Activated CD8-positive, alpha-beta memory T cell treated with anti-CD3 and anti-CD28 coated beads, Interleukin-2, amount 50 U/mL, for 24 hours (primary cell): ENCODE data around the gene SNCA.

ENCODE experiments used
- DNase-seq: peaks from one replicate; pipeline ENCODE4 v3.0.0-alpha.2; 2020; ENCODE audit errors: extremely low read depth

The SNCA gene

DNA sequence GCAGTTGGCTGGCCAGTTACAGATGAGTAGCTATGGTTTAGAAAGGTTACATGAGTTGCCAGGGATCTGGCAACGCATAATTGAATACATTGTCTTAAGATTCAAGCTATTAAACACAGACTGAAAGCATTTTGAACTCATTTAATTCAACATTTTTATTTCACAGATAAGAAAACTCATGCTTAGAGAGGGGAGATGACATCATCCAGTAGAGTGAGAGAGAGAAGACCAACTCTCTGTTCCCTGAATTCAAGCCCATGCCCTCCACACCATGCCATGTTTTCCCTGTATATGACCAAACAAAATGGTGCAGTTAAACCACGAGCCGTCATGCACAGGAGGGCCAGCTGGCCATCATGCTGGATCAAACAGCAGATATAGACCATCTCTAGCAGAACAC, 22.6 kb downstream of the SNCA start:
- no peak for DNase-seq

DNA sequence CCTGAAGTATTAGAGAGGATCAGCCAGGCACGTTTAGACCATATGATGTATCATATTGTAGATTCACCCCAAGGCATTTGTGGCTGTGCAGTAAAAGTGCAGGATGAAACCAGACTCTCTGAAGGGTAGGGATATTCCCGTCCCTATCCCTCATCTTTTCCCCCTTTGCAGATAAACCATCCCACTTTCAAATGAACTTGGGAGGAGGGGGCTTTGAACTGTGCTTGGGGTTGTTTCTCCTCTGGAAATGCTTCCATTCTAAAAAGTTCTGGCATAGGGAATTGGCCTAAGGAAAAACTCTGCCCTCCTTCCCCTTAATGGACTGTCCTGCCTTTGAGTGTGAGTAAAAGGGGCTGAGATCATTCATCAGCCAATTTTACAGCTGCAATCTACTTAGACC, 23.8 kb downstream of the SNCA start:
- no peak for DNase-seq

DNA sequence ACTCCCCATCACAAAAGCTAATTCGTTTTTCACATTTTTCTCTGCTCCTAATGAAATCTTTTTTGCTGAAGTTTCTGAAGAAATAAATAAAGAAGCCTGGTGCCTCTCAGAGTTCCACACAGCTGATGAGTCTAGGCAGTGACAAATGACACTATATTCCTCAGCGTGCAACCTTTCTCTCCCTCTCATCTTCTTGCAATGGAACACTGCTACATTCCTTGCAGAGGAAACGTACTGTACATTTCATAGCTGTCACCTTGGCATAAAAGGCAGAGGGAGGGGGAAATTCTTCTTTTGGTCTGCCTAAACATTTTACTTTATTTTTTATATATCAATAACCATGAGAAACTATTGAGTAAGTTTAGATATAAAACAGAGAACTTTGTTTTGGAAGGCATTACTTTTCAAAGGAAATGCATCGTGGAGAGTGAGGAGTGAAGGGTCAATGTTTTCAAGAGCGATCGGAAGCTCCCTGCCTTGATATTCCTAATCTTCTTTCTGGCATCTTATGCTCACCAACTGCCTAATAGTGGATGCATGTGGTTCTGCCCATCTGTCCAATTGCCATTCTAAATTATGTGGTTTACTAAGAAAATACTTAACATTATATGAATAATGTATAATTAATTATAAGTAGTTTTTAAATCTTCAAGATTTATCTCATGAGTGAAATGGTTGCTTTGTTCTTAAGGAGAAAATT, 29.4 kb downstream of the SNCA start:
- no peak for DNase-seq

DNA sequence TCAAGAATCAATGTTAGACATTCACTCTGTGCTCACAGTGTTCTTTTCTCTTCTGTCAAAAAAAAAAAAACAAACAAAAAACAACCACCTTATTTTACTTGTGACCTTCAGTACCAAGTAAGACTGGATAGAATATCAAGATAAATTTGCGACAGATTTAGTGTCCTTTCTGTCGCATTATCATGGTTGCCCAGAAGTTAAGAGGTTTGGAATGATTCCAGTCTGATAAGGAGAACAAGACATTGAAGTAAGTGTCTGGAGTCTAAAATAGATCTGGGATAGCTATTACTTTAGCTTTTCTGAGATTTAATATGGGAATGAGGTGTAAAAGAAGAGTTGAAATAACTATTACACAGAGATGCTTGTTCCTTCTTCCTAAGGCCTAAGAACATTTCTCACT, 31.7 kb downstream of the SNCA start:
- DNase-seq = no peak

DNA sequence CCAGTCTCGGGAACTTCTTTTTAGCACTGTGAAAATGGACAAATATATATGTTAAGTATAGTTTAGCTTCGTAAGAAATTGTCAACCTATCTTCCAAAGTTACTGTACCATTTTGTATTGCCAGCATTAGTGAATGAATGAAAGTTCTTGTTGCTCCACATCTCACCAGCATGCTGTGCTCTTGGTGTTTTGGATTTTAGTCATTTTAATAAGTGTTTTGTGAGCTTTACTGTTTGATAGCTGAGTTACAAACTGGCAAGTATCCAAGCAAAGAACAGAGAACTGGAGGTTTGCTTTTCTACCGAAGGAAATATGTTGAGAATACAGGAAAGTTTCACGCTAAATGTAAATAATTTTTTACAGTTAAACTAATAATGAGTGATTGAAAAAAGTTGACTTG, 33.0 kb downstream of the SNCA start:
- no peak for DNase-seq

DNA sequence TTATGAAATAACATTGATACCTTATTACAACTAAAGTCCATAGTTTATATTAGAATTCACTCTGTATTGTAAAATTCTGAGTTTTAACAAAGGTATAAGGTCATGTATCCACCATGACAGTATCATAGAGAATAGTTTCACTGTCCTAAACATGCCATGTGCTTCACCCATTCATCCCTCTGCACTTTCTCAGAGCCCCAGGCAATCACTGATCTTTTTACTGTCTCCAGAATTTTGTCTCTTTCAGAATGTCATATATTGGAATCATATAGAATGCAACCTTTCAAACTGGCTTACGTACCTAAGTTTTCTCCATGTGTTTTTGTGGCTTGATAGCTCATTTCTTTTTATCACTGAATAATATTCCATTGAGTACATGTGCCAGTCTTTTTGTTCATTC, 33.9 kb downstream of the SNCA start:
- no peak for DNase-seq

DNA sequence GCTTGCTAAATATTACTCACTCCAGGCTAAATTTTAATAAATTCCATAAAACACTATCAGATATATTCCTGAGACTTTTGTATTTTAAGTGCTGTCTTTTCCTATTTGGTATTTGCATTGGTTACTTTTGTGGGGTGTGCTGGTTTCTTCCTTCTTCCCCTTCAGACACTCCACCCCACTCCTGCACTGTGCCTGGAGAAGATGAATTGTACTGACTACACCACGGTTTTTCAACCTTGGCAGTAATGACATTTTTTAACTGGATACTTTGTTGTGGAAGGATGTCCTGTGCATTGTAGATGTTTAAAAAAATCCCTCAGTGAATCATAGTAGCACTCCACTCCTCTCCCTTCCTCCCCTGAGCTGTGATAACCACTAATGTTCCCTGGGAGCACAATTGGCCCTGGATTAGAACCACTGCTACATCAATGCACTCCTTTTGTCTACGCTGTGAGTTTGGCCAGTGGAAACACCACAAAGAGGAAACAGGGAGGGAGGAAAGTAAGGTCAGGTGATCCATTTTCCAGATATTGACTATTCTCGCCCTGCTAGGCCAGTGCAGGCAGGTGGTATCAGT, 36.3 kb downstream of the SNCA start:
- no peak for DNase-seq

DNA sequence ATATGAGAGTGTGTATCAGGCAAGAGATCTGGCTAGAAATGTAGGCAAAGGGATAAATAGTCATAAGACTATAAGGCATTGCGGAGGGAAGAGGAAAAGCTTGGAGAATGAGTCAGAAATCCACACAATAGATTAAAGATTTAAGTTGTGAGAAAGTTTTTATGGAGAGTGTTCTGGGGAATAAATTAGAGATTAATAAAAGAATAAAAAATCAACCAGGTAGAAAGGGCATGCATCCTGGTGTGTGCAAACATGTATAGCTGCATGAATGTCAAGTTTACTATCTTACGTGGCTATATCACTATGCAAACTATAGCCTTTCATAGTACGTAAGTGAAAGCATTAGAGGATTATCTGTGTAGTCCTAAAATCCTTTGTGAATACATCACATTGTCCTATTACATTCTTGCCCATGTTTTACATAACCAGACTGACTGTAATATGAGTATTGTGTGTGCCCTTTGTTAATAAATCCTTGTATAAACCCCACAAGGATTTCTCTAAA, 36.9 kb downstream of the SNCA start:
- DNase-seq = no peak

DNA sequence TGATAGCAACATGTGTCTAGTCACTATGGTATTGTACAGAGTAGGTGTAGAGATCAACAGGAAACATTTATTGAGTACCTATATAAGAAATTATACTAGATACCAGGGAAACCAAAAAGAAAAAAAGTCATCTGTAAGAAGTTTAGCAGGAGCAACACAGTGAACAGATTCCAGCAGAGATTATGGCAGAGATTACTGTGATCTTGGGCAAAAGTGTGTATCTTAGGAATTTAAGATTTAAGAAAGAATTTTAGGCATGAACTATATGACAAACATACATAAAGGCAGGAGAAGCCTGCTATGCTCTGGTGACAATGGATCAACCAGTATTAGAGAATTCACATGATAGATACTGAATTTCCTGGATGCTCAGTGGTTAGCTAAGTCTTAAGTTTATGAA, 37.9 kb downstream of the SNCA start:
- DNase-seq = no peak

DNA sequence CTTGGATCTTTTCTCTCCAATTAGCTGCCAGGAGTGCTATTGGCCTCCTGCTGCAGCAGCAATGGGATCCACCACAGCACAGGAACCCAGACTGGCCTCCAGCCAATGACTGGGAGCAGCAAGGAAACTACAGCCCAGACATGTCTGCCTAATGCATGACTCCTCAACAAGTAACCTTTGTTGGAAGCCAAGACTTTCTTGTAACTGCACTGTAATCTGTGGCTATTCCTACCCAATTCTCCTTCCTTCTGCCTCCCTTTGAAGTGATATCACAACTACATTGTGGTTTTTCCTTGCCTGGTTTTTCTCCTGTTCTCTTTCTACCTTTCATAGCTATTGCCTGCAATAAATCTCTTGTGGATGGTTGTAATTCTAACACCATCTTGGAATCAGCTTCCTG, 39.8 kb downstream of the SNCA start:
- no peak for DNase-seq

DNA sequence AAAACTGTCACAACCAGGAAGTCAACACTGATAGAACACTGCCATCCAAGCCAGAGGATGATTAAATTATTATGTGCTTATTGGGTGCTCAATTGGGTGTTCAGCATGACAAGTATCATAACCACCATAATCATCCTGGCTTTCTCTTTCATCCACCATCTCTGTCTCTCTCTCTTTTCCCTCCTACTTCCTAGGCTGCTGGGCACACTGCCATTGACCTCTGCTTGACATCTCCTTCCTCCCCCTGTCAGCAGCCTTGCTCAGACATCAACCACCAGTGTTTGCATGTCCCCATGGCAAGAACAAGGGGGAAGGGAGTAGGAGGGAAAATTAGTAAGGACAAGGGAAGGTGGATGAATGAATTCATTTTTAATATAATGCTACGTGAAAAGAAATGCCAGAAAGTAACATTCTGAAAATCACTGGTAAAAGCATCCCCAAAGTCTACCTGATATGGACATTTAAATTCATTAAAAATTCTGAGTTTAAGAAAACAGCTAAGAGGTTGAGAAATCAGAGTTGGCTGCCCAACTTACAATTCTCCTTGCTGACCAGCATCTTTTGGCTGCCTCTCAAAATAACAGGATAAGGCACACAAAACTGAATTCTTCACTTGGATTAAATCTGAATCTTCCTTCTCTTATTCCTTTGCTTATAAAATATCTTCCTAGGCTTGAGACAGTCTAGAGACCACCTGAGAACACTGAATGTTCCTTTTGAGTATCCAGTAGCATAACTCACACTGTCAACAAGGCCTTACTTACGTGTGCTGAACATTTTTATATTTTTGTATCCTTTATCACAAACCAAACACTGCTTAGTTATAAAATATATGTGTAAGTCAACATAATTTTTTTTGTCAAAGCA, 48.5 kb downstream of the SNCA start:
- no peak for DNase-seq

DNA sequence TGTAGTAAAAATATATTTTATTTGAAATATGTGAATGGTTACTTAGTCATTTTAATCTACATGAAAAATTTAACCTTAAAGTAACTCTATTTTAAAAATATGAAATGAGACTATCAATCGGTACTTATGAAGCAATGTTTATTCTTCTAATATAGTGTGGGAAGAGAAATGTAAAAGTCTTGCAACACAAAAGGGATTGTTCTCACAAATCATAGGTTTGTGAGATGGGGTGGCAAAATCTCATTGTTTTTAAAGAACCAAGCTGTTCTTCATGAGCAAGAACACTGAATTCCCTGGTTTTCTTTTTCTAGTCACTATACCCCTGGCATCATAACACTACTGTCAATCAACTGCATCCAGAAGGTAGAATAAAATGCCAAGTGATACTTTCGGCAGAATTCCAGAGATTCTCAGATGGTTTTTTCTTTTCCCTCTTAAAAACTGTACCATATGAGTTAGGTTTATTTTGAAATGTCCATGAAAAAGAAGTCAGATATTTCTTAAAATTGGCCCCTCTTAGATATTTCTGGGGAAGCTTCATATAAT, 52.2 kb downstream of the SNCA start:
- DNase-seq = no peak

DNA sequence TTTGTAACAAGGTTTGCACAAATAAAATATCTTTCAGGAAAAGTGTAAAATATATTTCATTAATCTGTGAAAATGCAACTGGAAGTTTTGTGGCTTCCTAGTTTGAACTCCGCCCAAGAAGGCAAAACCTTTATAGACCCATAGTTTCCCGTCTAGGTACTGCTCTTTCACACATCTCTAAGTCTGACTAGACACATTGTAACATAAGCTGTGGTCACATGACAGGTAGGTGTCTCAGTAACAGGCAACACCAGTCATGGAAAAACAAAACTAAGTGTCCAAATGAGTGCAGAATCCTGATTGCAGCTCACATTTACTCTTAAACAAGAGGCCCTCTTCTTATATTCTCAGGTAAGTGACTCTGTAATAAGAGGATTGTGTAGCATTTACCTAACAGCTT, 55.6 kb downstream of the SNCA start:
- DNase-seq = no peak

DNA sequence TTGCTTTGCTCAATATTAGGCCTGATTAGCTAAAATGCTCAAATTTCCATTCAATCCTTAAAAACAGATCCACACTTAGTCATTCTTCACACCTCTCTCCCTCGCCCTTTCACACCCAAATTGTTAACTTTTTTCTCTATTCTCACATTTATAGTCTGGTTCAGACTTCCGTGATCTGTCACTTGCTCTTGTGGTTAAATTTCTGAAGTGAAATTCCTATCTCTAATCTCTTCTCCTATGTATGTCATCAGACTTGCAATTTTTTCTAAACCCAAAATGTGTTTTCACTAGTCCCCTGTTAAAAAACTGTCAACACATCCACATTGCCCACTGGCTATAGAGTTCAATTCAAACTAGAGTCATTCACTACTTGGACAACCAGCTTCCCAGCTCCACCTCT, 63.2 kb downstream of the SNCA start:
- DNase-seq = no peak

DNA sequence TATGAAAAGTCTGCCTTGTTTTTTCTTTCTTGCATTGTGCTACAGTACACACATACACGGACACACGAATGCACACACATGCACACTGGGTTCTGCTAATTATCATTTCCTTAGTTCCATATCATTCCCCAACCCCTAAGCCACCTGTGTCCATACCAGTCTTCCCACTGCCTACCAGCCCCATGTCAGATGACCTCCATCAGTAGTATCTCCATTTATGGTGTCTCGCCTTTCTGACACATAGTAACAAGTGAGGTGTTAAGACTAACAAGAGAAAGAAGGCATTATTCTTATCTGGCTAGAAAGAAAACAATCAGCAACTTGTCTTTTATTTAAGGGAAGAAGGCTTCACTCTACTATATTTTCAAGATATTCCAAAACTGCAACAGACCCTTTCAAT, 67.1 kb downstream of the SNCA start:
- DNase-seq = no peak

DNA sequence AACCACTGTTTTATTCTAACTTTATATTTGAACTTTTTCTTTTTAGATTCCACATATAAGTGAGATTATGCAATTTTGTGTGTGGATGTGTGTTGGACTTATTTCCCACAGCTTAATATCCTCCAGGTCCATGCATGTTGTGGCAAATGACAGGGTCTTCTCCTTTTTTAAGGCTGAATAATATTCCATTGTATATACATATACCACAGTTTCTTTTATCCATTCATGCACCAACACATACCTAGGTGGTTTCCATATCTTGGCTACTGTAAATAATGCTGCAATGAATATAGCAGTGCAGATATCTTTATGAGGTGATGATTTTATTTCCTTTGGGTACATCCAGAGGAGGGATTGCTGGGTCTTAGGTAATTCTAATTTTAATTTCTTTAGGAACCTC, 69.0 kb downstream of the SNCA start:
- DNase-seq = no peak

DNA sequence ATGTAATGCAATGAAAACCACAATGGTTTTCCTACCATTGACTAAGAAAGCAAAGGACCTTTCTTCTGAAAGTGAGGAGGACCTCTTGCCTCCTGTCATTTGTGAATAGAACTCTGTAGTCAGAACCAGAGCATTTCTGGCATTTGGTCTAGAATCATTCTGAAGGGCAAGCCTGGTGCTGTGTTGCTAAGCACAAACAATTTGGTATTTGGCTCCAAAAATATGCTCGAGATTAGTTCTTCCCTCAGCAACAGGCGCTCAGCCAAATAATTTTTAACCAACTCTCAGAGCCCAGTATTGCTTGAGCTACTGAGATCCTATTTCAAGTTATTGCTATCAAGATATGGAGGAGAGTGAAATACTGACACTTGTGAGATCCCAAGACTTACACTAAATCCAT, 71.0 kb downstream of the SNCA start:
- DNase-seq = no peak

DNA sequence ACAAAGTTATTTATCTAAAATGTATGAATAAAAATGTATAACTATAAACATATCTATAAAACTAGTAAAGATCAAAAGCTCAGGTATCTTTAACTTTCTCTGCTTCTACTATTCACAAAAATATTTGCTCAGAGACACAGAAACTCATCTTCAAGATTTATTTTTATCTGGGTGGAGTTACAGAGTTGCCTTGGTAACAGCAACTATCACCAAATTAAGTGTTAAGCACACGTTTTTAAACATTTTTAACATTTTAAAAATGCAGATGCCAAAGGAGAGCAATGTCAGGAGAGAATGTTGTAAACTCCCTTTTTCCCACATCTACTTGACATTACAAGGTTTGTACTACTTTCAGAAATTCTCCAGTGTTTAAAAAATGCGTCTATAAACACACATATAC, 71.4 kb downstream of the SNCA start:
- DNase-seq = no peak

DNA sequence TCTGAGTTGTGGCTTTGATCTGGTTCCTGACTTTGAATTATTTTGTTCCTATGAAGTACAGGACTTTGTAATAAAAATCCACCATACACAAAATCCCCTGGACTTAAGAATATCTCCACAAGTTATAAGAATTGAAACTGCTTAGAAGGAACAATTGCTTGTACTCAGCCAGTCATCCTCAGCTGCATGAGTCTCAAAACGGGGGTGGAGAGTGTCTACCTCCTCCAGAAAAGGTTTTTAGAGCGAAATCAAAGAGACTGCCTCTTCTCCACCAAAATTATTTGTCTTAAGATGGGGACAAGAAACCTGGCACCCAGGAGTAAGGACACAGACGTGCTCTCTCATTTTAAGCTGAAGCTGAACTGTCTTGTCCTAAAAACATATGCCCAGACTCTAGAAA, 74.7 kb downstream of the SNCA start:
- no peak for DNase-seq

DNA sequence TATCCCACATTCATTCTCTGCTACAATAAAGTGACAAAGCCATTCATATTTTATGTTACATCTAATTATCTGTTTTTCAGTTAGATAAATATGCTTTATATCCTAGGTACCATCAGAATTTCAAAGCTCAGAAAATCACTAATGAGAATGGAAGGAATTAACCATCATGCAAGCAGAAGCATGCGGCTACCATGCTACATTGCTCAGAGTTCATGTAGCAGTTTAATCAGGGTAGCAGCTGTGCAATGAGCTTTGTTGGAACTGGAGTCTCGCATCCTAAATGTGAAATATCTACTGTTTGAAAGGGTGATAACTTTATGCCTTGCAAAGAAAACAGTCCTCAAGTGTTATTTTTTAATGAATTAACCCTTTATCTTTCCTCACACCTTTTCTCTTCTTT, 77.5 kb downstream of the SNCA start:
- DNase-seq = no peak

DNA sequence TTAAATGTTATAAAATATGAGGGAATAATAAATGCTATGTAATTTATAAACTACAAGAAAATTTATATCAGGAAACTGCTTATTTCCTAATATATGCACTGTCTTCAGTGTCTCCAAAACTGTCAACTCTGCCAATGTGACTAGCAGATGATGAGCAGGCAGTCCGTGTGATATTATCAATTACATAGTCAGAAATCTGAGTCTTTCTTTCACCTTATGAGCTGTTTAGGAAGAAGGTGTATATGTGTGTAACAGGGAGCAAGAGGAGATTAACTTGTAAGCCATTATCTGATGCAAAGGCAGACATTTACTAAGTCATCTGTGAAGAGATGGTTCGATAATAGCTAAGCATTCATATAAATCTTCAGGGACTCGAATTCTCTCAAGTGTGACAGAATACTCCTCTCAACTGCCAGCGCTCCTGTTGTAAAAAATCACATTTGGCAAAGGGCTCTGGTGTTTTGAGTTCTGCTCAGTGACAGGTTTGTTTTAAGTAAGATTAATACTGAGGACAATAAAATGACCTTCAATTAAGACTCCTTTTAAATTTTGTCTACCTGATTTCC, 79.7 kb downstream of the SNCA start:
- DNase-seq = no peak

DNA sequence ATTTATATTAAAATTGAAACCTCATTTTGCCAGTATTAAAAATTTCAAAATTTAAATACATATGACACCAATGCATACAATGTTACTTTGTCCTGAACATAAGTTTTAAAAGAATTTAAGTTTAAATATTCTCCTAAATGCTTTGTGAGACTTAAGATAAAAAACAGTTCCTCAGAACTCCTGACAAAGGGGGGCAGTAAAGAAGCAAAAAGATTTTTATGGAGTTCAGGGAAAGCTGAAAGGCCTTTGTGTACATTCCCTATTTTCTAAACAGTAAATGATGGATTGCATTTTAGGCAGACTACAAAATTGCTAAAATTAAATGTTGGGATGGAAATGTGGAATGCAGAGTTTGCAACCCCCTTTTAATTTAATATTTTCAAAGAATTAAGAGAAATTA, 81.7 kb downstream of the SNCA start:
- DNase-seq = no peak
